ENCODE data around the gene RHOXF2.
"Not testable (repeated sequence)": the region's sequence is repeated elsewhere in the genome, so short reads cannot be mapped to it uniquely, and the experiment has no call there.

The RHOXF2 gene, protein sequence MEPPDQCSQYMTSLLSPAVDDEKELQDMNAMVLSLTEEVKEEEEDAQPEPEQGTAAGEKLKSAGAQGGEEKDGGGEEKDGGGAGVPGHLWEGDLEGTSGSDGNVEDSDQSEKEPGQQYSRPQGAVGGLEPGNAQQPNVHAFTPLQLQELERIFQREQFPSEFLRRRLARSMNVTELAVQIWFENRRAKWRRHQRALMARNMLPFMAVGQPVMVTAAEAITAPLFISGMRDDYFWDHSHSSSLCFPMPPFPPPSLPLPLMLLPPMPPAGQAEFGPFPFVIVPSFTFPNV

DNA sequence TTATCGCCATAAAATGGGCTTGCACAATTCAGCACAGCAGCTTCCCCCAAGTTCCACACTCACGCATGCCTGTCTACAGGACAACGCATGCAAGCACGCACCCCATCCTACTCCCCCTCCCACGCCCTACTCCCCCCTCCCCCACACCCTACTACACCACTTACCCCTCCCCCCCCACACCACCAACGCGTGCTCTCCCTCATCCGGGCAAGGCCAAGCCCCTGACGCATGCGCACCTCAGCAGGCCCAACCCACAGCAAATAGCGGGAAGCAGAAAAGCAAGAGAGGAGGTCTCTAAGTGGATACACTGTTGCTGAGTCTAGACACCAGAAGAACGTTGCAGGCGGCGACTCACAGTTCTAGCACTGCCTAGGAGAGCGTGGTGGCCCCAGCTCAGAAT, at the start of gene RHOXF2:
TSS of gene RHOXF2 (plus strand) at position 301 of the 400 bp plus-strand sequence. CDS start 138 bp downstream, outside the sequence.
- DNase-seq (ENCODE audit: low read depth): not testable (repeated sequence)

DNA sequence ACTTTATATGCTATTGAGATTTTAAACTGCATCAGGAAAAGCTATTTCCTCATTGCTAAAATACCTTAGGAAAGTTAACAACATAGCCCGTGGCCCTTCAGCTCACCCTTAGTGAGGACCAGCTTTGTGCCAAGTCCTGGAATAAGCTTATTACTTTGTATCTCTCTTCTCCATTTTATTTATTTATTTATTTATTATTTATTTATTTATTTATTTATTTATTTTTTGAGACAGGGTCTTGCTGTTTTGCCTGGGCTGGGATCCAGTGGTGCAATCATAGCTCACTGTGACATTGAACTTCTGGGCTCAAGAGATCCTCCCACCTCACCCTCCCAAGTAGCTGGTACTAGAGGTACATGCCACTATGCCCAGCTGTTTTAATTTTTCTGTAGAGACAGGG, 49.0 kb upstream of the RHOXF2 start:
- DNase-seq (ENCODE audit: low read depth): no peak

DNA sequence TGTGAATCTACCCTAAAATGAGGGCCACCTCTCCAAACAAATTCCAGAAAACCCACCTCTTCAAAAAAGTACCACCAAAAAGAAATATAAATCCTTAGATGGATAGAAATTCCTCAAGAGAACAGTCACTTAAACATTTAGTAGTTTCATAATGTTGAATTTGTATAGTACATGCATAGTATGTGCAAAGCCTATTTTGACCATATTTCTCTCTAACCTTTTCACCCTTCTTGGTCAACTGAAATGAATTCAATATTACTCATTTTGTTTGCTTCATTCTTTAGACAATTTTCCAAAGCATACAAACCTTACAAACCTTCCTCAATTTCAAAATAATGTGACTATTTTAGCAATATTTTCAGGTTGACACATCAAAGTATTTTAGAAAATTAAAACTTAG, 46.8 kb upstream of the RHOXF2 start:
- DNase-seq (ENCODE audit: low read depth): no peak

DNA sequence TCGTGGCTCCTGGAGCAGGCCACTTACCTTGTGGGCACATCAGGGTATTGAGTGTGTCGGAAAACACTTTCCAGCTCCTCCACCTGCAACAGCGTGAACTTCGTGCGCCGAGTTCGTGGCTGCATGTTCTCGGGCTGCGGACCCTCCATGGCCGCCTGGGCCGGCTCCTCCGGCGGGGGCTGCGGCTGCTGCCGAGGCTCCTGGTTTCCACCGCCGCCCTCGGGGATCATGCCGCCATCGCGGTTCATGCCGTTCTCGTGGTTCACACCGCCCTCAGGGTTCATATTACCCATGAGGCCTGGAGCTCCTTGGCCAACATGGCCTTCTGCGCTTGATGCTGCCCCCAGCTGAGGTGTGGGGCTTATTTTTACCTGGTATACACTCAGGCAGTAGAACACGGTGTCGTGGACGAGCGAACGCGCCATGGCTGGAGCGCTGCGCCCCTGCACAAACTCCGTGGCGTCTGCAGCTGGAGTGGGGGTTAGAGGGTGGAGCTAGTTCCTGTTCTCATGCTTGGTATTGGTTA, 42.9 kb upstream of the RHOXF2 start, which contains the start of gene RHOXF1:
TSS of gene RHOXF1 (minus strand) at position 476 of the 526 bp plus-strand sequence. CDS start at position 425, 51 bp downstream.
- no peak for DNase-seq (ENCODE audit: low read depth)

DNA sequence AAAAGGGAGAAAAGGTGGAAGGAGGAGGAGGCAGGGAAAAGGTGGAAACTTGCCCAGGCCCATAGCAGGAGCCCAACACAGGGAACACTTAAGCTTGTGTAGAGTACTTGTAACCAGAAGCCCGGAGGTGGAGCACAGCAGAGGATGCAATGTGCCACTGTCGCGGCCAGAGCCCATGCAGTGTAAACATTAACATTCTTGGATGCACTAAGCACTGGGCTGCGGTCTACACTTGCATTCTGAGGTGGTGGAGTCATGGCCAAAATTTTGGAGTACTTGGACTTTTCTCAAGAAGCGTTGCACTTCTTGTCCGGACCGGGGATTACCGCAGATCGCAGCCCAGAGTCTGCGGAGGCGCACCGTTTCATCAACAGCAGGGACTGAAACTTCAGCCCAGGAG, 38.2 kb upstream of the RHOXF2 start:
- DNase-seq (ENCODE audit: low read depth): no peak

DNA sequence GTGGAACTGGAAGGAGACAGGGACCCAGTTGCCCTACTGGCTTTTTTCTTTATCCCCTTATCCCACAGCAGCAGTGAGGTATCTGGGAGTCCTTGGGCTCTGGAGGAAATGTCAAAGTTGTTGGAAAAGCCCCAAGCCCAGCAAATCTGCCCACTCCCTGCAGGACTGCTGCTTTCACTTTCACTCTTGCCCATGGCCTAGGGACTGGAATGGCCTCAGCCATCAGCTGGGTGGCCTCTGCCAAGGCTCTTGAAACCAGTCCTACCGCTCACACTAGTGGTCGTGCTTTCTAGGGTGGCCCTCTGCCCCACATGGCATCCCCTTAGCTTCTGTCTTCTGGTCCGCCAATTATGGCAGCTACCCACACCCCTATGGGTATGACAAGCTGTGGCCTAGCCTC, 33.0 kb upstream of the RHOXF2 start:
- no peak for DNase-seq (ENCODE audit: low read depth)

DNA sequence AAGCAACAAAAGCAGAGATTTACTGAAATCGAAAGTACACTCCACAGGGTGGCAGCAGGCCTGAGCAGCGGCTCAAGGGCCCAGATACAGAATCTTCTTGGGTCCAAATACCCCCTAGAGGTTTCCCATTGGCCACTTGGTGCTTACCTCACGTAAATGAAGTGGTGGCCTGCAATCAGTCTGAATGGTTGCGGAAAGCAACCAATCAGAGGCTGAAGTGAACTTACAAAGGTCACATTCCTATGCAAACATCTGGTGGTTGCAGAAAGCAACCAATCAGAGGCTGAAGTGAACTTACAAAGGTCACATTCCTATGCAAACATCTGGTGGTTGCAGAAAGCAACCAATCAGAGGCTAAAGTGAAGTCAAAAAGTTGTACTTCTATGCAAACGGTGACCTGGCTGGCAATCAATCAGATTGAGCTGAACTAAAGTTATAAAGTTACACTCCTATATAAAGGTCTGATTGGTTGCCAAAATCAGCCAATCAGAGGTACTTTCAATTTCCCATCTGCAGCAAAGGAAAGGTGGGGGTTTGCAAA, 30.0 kb upstream of the RHOXF2 start:
- not testable (repeated sequence) for DNase-seq (ENCODE audit: low read depth)

GRCh38 chrX:120136128-120136527, 22.3 kb upstream of the RHOXF2 start:
- no peak for DNase-seq (ENCODE audit: low read depth)

GRCh38 chrX:120136840-120137239, 21.6 kb upstream of the RHOXF2 start:
- no peak for DNase-seq (ENCODE audit: low read depth)

GRCh38 chrX:120137439-120137838, 21.0 kb upstream of the RHOXF2 start:
- no peak for DNase-seq (ENCODE audit: low read depth)

DNA sequence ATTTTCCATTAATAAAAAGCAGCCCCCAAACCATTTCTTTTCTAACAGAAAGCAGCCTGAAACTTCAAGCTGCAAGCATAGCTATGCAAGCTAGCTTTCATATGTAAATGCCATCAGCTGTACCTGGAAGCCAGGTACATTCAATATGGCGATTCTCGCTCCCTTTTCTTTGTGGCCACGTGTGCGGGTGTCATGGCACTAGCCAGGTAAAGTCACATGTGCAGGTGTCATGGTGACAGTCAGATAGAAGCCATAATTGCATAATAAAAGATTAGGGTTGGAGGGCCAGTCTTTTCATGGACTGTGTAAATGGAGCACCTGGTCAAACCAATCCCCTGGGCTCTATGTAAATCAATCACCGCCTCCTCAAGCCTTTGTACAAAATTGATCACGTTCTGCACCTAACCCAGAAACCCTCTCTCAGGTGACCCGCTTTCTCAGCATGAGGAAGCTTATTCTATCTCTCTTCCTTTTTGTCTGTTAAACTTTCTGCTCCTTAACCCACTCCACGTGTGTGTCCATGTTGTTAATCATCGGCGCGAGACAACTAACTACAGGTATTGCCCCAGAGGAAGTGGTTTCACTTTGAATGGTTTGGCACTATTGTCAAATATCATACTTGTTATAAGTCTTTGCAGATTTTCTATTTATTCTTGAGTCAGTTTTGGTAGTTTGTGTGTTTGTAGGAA, 18.0 kb upstream of the RHOXF2 start:
- no peak for DNase-seq (ENCODE audit: low read depth)

- no peak for DNase-seq (ENCODE audit: low read depth)
Measured at GRCh38 chrX:120144178-120144844, 14.1 kb upstream of the RHOXF2 start.

- DNase-seq (ENCODE audit: low read depth): no peak
Measured at GRCh38 chrX:120145295-120145925, 13.0 kb upstream of the RHOXF2 start.

GRCh38 chrX:120146323-120146722, 12.1 kb upstream of the RHOXF2 start:
- not testable (repeated sequence) for DNase-seq (ENCODE audit: low read depth)

- DNase-seq (ENCODE audit: low read depth): no peak
Measured at GRCh38 chrX:120147537-120147936, 10.9 kb upstream of the RHOXF2 start.

GRCh38 chrX:120150109-120150744, 8.2 kb upstream of the RHOXF2 start:
- not testable (repeated sequence) for DNase-seq (ENCODE audit: low read depth)

- DNase-seq (ENCODE audit: low read depth): not testable (repeated sequence)
Measured at GRCh38 chrX:120159086-120159485, 673 bp downstream of the RHOXF2 start.

DNA sequence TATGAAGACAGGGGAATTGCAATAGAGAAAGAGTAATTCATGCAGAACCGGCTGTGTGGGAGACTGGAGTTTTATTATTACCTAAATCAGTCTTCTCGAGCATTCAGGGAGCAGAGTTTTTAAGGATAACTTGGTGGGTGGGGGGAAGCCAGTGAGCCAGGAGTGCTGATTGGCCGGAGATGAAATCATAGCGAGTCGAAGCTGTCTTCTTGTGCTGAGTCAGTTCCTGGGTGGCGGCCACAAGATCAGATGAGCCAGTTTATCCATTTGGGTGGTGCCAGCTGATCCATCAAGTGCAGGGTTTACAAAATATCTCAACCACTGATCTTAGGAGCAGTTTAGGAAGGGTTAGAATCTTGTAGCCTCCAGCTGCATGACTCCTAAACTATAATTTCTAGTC, 34.8 kb downstream of the RHOXF2 start:
- DNase-seq (ENCODE audit: low read depth): not testable (repeated sequence)

- not testable (repeated sequence) for DNase-seq (ENCODE audit: low read depth)
Measured at GRCh38 chrX:120193720-120194119, 35.3 kb downstream of the RHOXF2 start.

GRCh38 chrX:120195786-120196185, 37.4 kb downstream of the RHOXF2 start:
- not testable (repeated sequence) for DNase-seq (ENCODE audit: low read depth)

- DNase-seq (ENCODE audit: low read depth): not testable (repeated sequence)
Measured at GRCh38 chrX:120196626-120197283, 38.3 kb downstream of the RHOXF2 start.

Measured in activated T-helper 1 cell treated with Interleukin-2 at 50 U/mL for 16 hours (primary cell).